Dermis microvascular lymphatic vessel endothelial cell (primary cell): ENCODE results near the gene SRSF9. TPM values are rescaled to one million over a fixed set of nuclear protein-coding genes. Genes with fewer than 3 reads are reported as not detected.

ENCODE experiments used
- DNase-seq, 2 donors: peaks; one replicate each; pipeline versions ENCODE4 v3.0.0 to v3.0.0-alpha.2; 2010; ENCODE audit warnings: low read depth in 2 of 2
- total RNA-seq: library from RNA; depleted of rRNA; stranded (reverse); fragments of >200 nt; gene quantifications from 2 replicates; pipeline ENCODE4 v1.2.1, GENCODE V29; 2014

Gene SRSF9
- total RNA-seq, 1 donor from 2014 or later, result 284 TPM

DNA sequence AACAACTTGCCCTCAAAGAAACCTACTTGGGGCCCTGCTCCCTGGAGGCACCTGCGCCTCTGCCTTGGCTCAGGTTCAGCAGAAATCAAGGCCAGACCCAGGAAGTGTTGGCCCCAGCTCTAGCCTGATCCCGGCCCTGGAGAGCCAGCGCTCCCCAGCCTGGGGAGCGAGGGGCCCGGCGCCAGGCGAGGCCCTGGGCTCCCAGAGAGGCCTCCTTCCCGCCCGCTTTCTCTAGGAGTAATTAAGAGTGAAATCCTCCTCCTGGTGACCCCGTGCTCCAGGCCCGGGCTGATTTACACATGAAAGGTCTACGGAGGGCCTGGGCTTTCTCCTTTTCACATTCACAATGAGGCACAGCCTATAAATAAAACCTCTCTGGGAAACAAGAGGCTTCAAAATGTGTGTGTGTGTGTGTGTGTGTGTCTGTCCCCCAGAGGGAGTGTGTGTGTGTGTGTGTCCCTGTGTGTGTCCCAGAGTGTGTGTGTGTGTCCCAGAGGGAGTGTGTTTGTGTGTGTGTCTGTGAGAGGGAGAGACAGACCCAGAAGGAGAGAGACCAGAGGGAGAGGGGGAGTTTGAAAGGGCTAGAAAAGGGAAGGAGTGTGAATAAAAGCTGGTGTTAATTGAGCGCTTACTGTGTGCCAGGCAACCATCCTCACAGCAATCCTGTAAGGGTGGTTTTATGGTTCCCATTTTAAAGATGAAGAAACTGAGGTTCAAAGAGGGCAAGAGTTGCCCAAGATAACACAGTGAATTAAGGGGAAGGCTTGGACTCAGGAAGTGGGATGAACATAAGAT is 55.5 kb downstream of the SRSF9 start:
- DNase-seq, result no peak

DNA sequence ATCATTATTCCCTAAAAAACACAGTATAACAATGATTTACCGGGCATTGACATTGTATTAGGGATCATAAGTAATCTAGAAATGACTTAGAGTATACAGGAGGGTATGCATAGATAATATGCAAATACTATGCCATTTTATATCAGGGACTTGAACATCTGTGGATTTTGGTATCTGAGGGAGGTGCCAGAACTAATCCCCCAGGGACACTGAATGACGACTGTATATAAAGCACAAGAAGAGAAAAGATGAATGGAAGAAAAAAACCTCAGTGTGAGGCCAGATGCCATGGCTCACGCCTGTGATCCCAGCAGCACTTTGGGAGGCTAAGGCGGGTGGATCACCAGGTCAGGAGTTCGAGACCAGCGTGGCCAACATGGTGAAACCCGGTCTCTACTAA is 57.1 kb downstream of the SRSF9 start:
- DNase-seq, result no peak

Other genes starting within 250 kb of the SRSF9 start
- 49.3 and 73.2 TPM in 2 replicates for gene PXN, start 204.0 kb downstream of the SRSF9 start, total RNA-seq
- under 0.01 TPM in 2 replicates for gene RNU4-2, start 177.8 kb downstream of the SRSF9 start, total RNA-seq
- under 0.01 TPM in 2 replicates for gene RNU4-1, start 176.5 kb downstream of the SRSF9 start, total RNA-seq
- gene SIRT4, start 167.4 kb downstream of the SRSF9 start, total RNA-seq, result 1.5 and 1.8 TPM in 2 replicates
- not detected in 2 replicates for gene PLA2G1B, start 142.0 kb downstream of the SRSF9 start, total RNA-seq
- gene MSI1, start 100.6 kb downstream of the SRSF9 start, total RNA-seq, result not detected in 2 replicates
- 417 and 434 TPM in 2 replicates for gene COX6A1, start 31.6 kb downstream of the SRSF9 start, total RNA-seq
- gene TRIAP1, start 23.4 kb downstream of the SRSF9 start, total RNA-seq, result 25.7 and 30.3 TPM in 2 replicates
- gene GATC, start 23.3 kb downstream of the SRSF9 start, total RNA-seq, result 16.9 and 19.3 TPM in 2 replicates
- 241 and 279 TPM in 2 replicates for gene DYNLL1, start 26.4 kb upstream of the SRSF9 start, total RNA-seq
- gene COQ5, start 59.4 kb upstream of the SRSF9 start, total RNA-seq, result 16.6 and 25.7 TPM in 2 replicates
- 78.6 and 131 TPM in 2 replicates for gene RNF10, start 64.6 kb upstream of the SRSF9 start, total RNA-seq
- 20.7 and 25.2 TPM in 2 replicates for gene POP5, start 111.7 kb upstream of the SRSF9 start, total RNA-seq
- gene CABP1, start 170.9 kb upstream of the SRSF9 start, total RNA-seq, result not detected in 2 replicates
- gene MLEC, start 217.4 kb upstream of the SRSF9 start, total RNA-seq, result 31.7 and 45.1 TPM in 2 replicates
- gene UNC119B, start 240.7 kb upstream of the SRSF9 start, total RNA-seq, result 16.3 and 17.6 TPM in 2 replicates